Measurements from ENCODE around the gene STON2.

STON2 gene

DNA sequence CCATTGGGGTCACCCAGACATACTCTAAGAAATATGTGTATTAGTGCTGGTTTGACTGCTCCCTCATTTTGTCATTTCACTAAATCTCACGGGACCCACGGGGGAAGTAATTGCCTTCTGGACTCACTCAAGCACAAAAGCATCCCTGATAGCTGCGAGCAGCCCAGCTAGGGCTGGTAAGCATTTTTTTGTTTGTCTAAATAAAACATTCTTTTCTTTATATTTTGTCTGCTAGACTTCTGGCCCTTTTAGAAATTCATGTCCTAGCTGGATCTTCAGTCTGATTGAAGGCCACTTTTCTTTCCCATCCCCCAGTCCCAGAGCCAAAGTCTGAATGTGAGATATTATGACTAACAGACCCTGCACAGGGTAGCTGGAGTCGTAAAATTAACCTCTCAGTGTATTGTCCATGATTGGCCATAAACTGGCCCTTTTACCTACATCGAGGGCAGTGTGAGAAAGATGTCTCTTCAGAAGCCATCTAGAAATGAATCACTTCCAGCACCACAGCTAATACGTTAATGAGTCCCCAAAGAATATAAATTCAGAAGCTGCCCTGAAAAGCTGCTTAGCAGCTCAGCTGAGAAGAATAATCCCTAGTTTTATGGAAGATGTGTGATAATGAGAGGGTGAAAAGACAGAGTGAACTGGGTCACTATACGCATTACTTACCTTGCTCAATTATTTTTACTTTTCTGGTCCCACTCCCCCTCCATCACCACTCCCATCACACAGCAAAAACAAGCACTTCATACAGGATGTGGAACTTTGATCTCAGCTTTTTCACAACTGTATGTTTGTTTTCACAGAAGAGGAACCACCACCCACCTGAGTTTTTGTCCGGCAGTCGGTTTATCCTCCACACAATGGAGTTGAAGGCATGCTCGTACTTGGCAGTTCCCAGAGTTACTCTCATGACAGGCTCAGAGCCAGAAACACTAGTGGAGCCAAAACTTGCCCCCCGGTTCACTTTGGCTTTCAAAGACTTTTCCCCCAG, 123.8 kb downstream of the STON2 start:
- Histone ChIP-seq H3K4me3 (ENCODE audit: low read depth, low read length) (peak overlapping the region; percentile 32), H3K27me3 (no peaks in the 10 kb centered on the region), H3K9me3 (no peaks in the 10 kb centered on the region), H3K36me3 (peaks cover 18% of the 10 kb centered on the region), H3K4me1 (peaks cover 50% of the 10 kb centered on the region)
- peak; percentile 70 for DNase-seq
- no peak for TF ChIP-seq CTCF (IDR thresholded peaks at IDR 0.05; ENCODE audit: low read depth, low read length)

GRCh38 chr14:81275305-81276072, 124.6 kb downstream of the STON2 start:
- Histone ChIP-seq H3K4me1 (peaks cover 50% of the 10 kb centered on the region), H3K4me3 (ENCODE audit: low read depth, low read length) (peak overlapping the region; percentile 32), H3K36me3 (peaks cover 19% of the 10 kb centered on the region), H3K9me3 (no peaks in the 10 kb centered on the region), H3K27me3 (no peaks in the 10 kb centered on the region)
- TF ChIP-seq CTCF (IDR thresholded peaks at IDR 0.05; ENCODE audit: low read depth, low read length) = no peak
- DNase-seq = no peak

- no peaks in the 10 kb centered on the region for H3K27me3 ChIP-seq
- H3K9me3 ChIP-seq = no peaks in the 10 kb centered on the region
- DNase-seq = no peak
- peaks cover 25% of the 10 kb centered on the region for H3K36me3 ChIP-seq
- H3K4me1 ChIP-seq = peaks cover 50% of the 10 kb centered on the region
- H3K4me3 ChIP-seq (ENCODE audit: low read depth, low read length) = no peak overlapping the region
- TF ChIP-seq CTCF (IDR thresholded peaks at IDR 0.05; ENCODE audit: low read depth, low read length) = no peak
Observed at GRCh38 chr14:81273961-81274575, 126.1 kb downstream of the STON2 start.

- Histone ChIP-seq H3K9me3 (no peaks in the 10 kb centered on the region), H3K4me3 (ENCODE audit: low read depth, low read length) (no peak overlapping the region), H3K36me3 (peaks cover 25% of the 10 kb centered on the region), H3K27me3 (no peaks in the 10 kb centered on the region), H3K4me1 (peaks cover 50% of the 10 kb centered on the region)
- TF ChIP-seq CTCF (IDR thresholded peaks at IDR 0.05; ENCODE audit: low read depth, low read length) = no peak
- peak; percentile 15 for DNase-seq
Observed at GRCh38 chr14:81273521-81273920, 126.6 kb downstream of the STON2 start.

- no peaks in the 10 kb centered on the region for H3K27me3 ChIP-seq
- no peaks in the 10 kb centered on the region for H3K9me3 ChIP-seq
- no peak for DNase-seq
- peaks cover 49% of the 10 kb centered on the region for H3K4me1 ChIP-seq
- H3K36me3 ChIP-seq = peaks cover 14% of the 10 kb centered on the region
- TF ChIP-seq CTCF (IDR thresholded peaks at IDR 0.05; ENCODE audit: low read depth, low read length) = no peak
- no peak overlapping the region for H3K4me3 ChIP-seq (ENCODE audit: low read depth, low read length)
Observed at GRCh38 chr14:81272317-81272716, 127.8 kb downstream of the STON2 start.

Data from BE2C (cell line).